ENCODE measurements around the gene FRYL. TPM values are rescaled to one million over a fixed set of nuclear protein-coding genes. Genes with fewer than 3 reads are reported as not detected.

The FRYL gene
- total and polyA plus RNA-seq, 2 experiments from 2014 or later = 15.7 to 82.3 TPM

- H2AFZ ChIP-seq = no peak overlapping the region
- H3K36me3 ChIP-seq (replicated peaks; ENCODE audit: insufficient read depth, low read depth) = no peaks in the 10 kb centered on the region
- TF ChIP-seq CTCF (IDR thresholded peaks at IDR 0.05; ENCODE audit: poor library complexity) = no peak
- no peak for TF ChIP-seq EZH2 (IDR thresholded peaks at IDR 0.05; ENCODE audit: borderline replicate concordance)
- no peak overlapping the region for H3K4me3 ChIP-seq
- H4K20me1 ChIP-seq (ENCODE audit: insufficient read depth, poor library complexity, severe bottlenecking) = no peaks in the 10 kb centered on the region
- H3K4me1 ChIP-seq (ENCODE audit: insufficient read depth) = no peaks in the 10 kb centered on the region
- H3K4me2 ChIP-seq = no peak overlapping the region
- no peak overlapping the region for H3K27ac ChIP-seq
- no peak for DNase-seq (ENCODE audit: low spot score)
- no peaks in the 10 kb centered on the region for H3K9me3 ChIP-seq (ENCODE audit: low read depth)
- H3K79me2 ChIP-seq = peaks cover 28% of the 10 kb centered on the region
- no peaks in the 10 kb centered on the region for H3K9me2 ChIP-seq (replicated peaks; ENCODE audit: insufficient read depth)
- H3K27me3 ChIP-seq = no peaks in the 10 kb centered on the region
These were observed 73.3 kb downstream of the FRYL start for GRCh38 chr4:48706736-48707135.

- H3K9me3 ChIP-seq (ENCODE audit: low read depth) = no peaks in the 10 kb centered on the region
- H3K4me2 ChIP-seq = no peak overlapping the region
- H3K36me3 ChIP-seq (replicated peaks; ENCODE audit: insufficient read depth, low read depth) = no peaks in the 10 kb centered on the region
- H3K4me1 ChIP-seq (ENCODE audit: insufficient read depth) = peaks cover 3% of the 10 kb centered on the region
- H4K20me1 ChIP-seq (ENCODE audit: insufficient read depth, poor library complexity, severe bottlenecking) = no peaks in the 10 kb centered on the region
- peaks cover 36% of the 10 kb centered on the region for H3K79me2 ChIP-seq
- no peak overlapping the region for H3K27ac ChIP-seq
- TF ChIP-seq CTCF (IDR thresholded peaks at IDR 0.05; ENCODE audit: poor library complexity) = no peak
- TF ChIP-seq EZH2 (IDR thresholded peaks at IDR 0.05; ENCODE audit: borderline replicate concordance) = no peak
- DNase-seq (ENCODE audit: low spot score) = no peak
- H3K27me3 ChIP-seq = no peaks in the 10 kb centered on the region
- no peaks in the 10 kb centered on the region for H3K9me2 ChIP-seq (replicated peaks; ENCODE audit: insufficient read depth)
- 100% methylated on average over 3 of the region's 3 CpGs for WGBS (ENCODE audit: low lambda C conversion rate, missing lambda C conversion rate)
- H2AFZ ChIP-seq = no peak overlapping the region
- H3K4me3 ChIP-seq = no peak overlapping the region
These were observed 74.5 kb downstream of the FRYL start for GRCh38 chr4:48705609-48706008.

DNA sequence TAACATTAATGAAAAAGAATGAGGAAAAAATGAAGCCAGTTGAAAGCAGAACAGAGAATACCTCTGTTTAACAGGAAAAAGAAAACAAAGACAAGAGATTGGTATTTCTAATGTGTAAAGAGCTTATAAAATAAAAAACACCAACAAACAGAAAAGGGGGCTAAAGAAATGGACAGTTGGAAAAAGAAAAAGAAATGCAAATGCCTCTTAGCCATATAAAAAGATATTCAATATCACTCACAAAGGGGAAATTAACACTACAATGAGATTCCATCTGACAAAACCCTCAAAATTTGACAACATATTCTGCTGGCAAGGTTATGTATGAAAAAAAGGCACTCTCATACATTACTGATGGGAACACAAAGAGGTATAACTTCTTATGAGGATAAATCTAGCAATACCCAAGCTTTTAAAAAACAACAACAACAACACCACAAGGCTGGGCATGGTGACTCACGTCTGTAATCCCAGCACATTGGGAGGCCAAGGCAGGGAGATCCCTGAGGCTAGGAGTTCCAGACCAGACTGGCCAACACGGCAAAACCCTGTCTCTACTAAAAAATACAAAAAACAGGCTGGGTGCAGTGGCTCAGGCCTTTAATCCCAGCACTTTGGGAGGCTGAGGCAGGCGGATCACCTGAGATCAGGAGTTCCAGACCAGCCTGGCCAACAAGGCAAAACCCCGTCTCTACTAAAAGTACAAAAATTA, 75.8 kb downstream of the FRYL start:
- Histone ChIP-seq H3K27ac (no peak overlapping the region), H4K20me1 (ENCODE audit: insufficient read depth, poor library complexity, severe bottlenecking) (no peaks in the 10 kb centered on the region), H2AFZ (no peak overlapping the region), H3K4me1 (ENCODE audit: insufficient read depth) (peaks cover 13% of the 10 kb centered on the region), H3K36me3 (replicated peaks; ENCODE audit: insufficient read depth, low read depth) (no peaks in the 10 kb centered on the region), H3K9me3 (ENCODE audit: low read depth) (no peaks in the 10 kb centered on the region), H3K27me3 (no peaks in the 10 kb centered on the region), H3K4me3 (no peak overlapping the region), H3K9me2 (replicated peaks; ENCODE audit: insufficient read depth) (no peaks in the 10 kb centered on the region), H3K79me2 (peaks cover 39% of the 10 kb centered on the region), H3K4me2 (no peak overlapping the region)
- no peak for DNase-seq (ENCODE audit: low spot score)
- TF ChIP-seq CTCF (IDR thresholded peaks at IDR 0.05; ENCODE audit: poor library complexity) (no peak), EZH2phosphoT487 (IDR thresholded peaks at IDR 0.05; ENCODE audit: low read depth, severe bottlenecking, unreplicated experiment) (no peak), EZH2 (IDR thresholded peaks at IDR 0.05; ENCODE audit: borderline replicate concordance) (no peak)
- WGBS (ENCODE audit: low lambda C conversion rate, missing lambda C conversion rate) = 82% methylated on average over 4 of the region's 4 CpGs

DNA sequence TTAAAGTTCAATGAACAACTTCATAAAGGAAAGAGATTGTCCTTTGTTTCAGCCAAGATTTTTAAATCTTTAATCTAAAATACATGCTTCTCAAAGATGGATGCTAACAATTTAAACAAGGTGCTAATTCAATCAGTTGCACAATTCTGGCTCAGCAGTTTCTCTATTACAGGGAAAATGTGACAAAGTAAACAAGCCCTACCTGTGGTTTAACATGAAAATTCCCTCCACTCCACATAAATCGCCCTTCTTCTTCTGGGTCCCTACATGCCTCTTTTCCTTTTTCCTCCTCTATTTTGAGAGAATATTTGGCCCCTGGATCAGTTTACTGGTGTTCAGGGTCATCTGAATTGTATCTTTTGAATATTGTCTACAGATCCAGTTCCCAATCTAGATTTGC, 80.6 kb downstream of the FRYL start:
- no peaks in the 10 kb centered on the region for H3K36me3 ChIP-seq (replicated peaks; ENCODE audit: insufficient read depth, low read depth)
- H3K4me1 ChIP-seq (ENCODE audit: insufficient read depth) = peaks cover 27% of the 10 kb centered on the region
- no peaks in the 10 kb centered on the region for H3K27me3 ChIP-seq
- H3K79me2 ChIP-seq = peaks cover 64% of the 10 kb centered on the region
- H2AFZ ChIP-seq = no peak overlapping the region
- no peaks in the 10 kb centered on the region for H3K9me3 ChIP-seq (ENCODE audit: low read depth)
- peak overlapping the region; percentile 67 for H3K4me2 ChIP-seq
- H3K9me2 ChIP-seq (replicated peaks; ENCODE audit: insufficient read depth) = no peaks in the 10 kb centered on the region
- WGBS (ENCODE audit: low lambda C conversion rate, missing lambda C conversion rate) = 53% methylated on average over 1 of the region's 1 CpG
- no peaks in the 10 kb centered on the region for H4K20me1 ChIP-seq (ENCODE audit: insufficient read depth, poor library complexity, severe bottlenecking)
- peak overlapping the region; percentile 11 for H3K4me3 ChIP-seq
- DNase-seq (ENCODE audit: low spot score) = peak; percentile 21
- TF ChIP-seq CTCF (IDR thresholded peaks at IDR 0.05; ENCODE audit: poor library complexity) (no peak), EZH2 (IDR thresholded peaks at IDR 0.05; ENCODE audit: borderline replicate concordance) (no peak), EZH2phosphoT487 (IDR thresholded peaks at IDR 0.05; ENCODE audit: low read depth, severe bottlenecking, unreplicated experiment) (no peak)
- peak overlapping the region; percentile 89 for H3K27ac ChIP-seq

Data from hepatocyte (in vitro differentiated cells).